Adrenal gland (tissue), 5 donors: Measurements from ENCODE around the gene FLNC.

Source experiments
- POLR2A ChIP-seq, 2 donors: fragments of 450-650 bp; IDR thresholded peaks; one replicate each; pipeline ENCODE4 v1.6.1; 2017; ENCODE audit warnings: antibody characterized with exemption in 2 of 2, mild to moderate bottlenecking in 2 of 2, moderate library complexity in 1 of 2
- TF ChIP-seq, protein P1 (sequence below), 6 experiments: fragments of 450-650 bp in 4 of 6; fragments of 200-600 bp in 2 of 6; sonication (generic) in 1 of 6; IDR thresholded peaks; 1 replicate in 5 of 6; 2 replicates in 1 of 6; pipeline versions ENCODE4 v1.5.1 to v1.8.0; 2016 to 2021; ENCODE audit warnings: antibody characterized with exemption in 6 of 6, mild to moderate bottlenecking in 2 of 6, moderate library complexity in 1 of 6
- donor health status: DM: no; HTN: no; CAD: no.

DNA sequence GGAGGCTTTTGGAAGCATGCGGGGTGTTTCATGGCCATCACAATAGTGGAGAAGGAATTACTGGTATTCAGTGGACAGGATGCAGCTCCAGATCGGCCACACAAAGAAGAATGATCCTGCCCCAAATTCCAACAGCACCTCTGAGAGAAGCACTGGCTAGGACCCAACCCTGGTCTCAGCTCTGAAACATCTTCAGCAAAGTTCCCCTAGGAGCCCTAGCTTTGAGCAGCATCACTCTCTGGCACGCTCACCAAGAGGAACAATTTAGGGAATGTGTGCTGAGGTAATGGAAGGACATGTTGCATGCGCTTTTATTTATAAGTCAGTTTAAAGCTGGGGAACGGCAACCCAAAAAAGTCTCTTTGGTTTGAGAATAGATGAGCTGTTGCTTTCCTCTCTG, 49.1 kb upstream of the FLNC start:
- TF ChIP-seq, protein P1, sequence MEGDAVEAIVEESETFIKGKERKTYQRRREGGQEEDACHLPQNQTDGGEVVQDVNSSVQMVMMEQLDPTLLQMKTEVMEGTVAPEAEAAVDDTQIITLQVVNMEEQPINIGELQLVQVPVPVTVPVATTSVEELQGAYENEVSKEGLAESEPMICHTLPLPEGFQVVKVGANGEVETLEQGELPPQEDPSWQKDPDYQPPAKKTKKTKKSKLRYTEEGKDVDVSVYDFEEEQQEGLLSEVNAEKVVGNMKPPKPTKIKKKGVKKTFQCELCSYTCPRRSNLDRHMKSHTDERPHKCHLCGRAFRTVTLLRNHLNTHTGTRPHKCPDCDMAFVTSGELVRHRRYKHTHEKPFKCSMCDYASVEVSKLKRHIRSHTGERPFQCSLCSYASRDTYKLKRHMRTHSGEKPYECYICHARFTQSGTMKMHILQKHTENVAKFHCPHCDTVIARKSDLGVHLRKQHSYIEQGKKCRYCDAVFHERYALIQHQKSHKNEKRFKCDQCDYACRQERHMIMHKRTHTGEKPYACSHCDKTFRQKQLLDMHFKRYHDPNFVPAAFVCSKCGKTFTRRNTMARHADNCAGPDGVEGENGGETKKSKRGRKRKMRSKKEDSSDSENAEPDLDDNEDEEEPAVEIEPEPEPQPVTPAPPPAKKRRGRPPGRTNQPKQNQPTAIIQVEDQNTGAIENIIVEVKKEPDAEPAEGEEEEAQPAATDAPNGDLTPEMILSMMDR (IDR thresholded peaks at IDR 0.05): no peak
- no peak for TF ChIP-seq POLR2A (IDR thresholded peaks at IDR 0.05)
